ENCODE data around the gene SEMA6C.

SEMA6C gene

DNA sequence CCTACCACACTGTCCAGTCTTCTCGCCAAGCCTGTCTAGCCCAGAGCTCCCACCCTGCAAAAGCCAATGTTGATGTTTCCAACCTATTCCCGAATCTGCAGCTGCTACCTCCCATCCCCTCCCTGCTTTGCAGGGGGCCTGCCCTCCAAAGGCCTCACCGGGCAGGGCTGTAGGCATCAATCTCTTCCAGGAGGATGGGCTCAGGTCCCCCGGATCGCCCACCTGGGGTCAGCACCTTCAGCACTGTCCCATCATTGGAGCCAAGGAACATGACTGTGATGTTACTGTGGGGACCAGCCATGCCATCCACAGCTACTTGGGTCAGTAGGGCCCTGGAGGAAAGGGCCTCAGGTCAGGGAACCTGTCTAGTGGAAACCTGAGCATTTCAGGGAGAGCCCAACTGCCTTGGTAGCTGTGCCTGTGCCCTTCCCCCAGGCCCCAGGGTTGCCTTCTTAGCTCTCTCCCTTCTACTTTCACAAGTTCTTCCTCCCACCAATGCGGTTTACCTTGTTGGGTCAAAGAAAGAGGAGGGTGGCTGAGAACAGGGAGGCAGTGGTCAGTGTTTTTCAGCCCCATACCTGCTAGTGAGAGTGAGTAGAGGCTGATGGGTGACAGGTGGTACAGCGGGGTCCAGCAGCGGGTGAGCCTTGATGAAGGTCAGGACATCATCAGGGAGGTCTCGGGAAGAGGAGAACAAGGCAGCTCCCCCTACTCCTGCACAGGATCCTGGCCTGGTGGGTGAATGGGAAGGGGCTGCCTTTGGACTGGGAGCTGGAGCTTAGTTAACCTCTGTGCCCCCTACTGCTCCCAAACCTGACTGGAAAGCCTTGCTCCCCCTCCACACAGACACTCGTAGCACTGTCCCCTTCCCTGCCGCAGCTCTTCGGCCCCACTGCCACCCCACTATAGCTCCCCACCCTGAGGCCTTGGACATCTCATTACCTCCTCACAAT, 10.7 kb downstream of the SEMA6C start:
- no peaks in the 10 kb centered on the region for H3K9me3 Mint-ChIP-seq
- TF ChIP-seq, protein P1, sequence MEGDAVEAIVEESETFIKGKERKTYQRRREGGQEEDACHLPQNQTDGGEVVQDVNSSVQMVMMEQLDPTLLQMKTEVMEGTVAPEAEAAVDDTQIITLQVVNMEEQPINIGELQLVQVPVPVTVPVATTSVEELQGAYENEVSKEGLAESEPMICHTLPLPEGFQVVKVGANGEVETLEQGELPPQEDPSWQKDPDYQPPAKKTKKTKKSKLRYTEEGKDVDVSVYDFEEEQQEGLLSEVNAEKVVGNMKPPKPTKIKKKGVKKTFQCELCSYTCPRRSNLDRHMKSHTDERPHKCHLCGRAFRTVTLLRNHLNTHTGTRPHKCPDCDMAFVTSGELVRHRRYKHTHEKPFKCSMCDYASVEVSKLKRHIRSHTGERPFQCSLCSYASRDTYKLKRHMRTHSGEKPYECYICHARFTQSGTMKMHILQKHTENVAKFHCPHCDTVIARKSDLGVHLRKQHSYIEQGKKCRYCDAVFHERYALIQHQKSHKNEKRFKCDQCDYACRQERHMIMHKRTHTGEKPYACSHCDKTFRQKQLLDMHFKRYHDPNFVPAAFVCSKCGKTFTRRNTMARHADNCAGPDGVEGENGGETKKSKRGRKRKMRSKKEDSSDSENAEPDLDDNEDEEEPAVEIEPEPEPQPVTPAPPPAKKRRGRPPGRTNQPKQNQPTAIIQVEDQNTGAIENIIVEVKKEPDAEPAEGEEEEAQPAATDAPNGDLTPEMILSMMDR (IDR thresholded peaks at IDR 0.05; ENCODE audit: unreplicated experiment in 3 of 3): no peak
- H3K4me1 Mint-ChIP-seq: peaks cover 29% of the 10 kb centered on the region
- no peak overlapping the region for H3K27ac Mint-ChIP-seq
- peaks cover 9% of the 10 kb centered on the region for H3K27me3 Mint-ChIP-seq (ENCODE audit: low read depth)
- peaks cover 56% of the 10 kb centered on the region for H3K36me3 Mint-ChIP-seq (ENCODE audit: low read depth)
- no peak overlapping the region for H3K4me3 Mint-ChIP-seq

DNA sequence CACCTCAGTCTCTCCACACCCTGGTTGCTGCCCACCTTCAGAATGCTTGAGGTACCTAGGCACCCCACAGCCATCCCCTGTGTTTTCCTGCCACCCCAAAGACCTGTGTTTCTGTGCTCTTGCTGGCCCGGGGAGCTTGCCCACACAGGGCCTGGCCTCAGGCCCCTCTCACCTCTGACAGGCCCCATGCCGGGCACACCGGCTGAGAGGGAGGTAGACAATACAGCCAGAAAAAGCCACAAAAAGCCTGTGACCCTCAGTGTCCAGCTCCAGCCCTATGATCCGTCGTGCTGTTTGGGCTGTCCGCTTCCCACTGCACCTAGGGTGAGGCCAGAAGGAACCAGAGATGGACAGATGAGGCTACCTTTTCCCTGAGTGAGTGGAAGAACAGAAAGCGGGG, 11.4 kb downstream of the SEMA6C start:
- Mint-ChIP-seq H3K36me3 (ENCODE audit: low read depth) (peaks cover 51% of the 10 kb centered on the region), H3K9me3 (no peaks in the 10 kb centered on the region), H3K4me3 (no peak overlapping the region), H3K27me3 (ENCODE audit: low read depth) (peaks cover 9% of the 10 kb centered on the region), H3K27ac (peak overlapping the region in 2 of 3 experiments; percentile 20 to 60), H3K4me1 (peaks cover 35% of the 10 kb centered on the region)
- TF ChIP-seq, protein P1 (IDR thresholded peaks at IDR 0.05; ENCODE audit: unreplicated experiment in 3 of 3): no peak

DNA sequence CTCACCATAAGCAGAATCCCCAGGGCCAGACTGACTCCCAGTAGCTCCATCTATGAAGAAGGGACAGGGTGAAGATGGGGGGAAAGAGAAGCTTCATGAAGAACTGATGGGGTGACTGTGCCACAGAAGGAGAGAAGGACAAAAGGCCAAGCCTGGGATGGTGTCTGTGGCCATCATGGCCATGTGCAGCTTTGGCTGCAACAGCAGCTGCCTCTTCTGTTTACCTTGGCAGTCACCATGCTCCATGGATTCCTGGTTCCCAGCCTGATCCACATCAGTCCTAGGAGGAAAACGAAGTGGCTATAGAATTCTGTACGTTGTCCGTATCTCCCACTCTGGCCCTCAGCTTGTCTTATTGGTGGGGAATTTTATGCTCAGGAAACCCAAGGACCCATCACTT, 12.0 kb downstream of the SEMA6C start:
- Mint-ChIP-seq H3K36me3 (ENCODE audit: low read depth) (peaks cover 45% of the 10 kb centered on the region), H3K27me3 (ENCODE audit: low read depth) (peaks cover 9% of the 10 kb centered on the region), H3K27ac (peak overlapping the region; percentile 6 to 60 (median 33)), H3K4me3 (peak overlapping the region in 2 of 3 experiments; percentile 43 to 45), H3K4me1 (peaks cover 35% of the 10 kb centered on the region), H3K9me3 (no peaks in the 10 kb centered on the region)
- TF ChIP-seq, protein P1 (IDR thresholded peaks at IDR 0.05; ENCODE audit: unreplicated experiment in 3 of 3): no peak

DNA sequence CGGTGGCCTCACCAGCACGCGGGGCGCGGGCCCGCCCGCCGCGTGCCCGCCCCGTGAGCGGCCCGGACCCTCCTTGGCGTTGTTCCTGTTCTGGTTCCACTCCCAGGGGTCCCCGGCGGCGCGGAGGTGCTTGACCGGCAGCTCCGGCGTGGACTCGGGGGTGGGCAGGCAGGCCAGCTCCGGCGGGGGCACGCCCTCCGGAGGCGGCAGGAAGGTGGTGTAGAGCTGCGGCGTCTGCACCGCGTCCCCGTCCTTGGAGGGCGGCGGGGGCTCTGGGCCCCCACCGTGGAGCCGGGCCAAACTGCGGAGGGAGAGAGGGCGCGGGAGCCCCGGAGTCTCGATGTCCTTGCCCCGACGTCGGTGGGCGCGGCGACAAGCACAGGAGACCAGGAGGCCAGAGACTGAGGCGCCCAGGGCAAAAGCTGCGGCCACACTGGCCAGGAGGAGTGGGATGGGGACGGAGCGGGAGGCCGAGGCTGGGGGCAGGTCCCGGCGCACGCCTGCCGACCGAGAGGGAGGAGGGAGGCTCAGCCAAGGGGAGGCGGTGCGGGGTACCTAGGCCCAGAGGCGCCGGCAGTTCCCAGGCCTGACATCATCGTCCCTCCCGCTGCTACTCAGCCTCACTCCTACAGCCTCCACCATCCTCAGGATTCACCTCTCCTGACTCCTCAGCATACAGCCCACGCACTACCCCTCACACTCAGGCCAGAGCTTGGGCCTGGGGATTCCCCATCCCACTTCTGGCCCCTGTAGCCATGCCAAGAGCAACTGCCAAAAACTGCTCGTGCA, 13.2 kb downstream of the SEMA6C start:
- Mint-ChIP-seq H3K27me3 (ENCODE audit: low read depth) (peaks cover 13% of the 10 kb centered on the region), H3K4me3 (peak overlapping the region; percentile 31 to 81 (median 74)), H3K4me1 (peaks cover 35% of the 10 kb centered on the region), H3K36me3 (ENCODE audit: low read depth) (peaks cover 38% of the 10 kb centered on the region), H3K27ac (peak overlapping the region; percentile 62 to 89 (median 72)), H3K9me3 (no peaks in the 10 kb centered on the region)
- TF ChIP-seq, protein P1 (IDR thresholded peaks at IDR 0.05; ENCODE audit: unreplicated experiment in 3 of 3): no peak

DNA sequence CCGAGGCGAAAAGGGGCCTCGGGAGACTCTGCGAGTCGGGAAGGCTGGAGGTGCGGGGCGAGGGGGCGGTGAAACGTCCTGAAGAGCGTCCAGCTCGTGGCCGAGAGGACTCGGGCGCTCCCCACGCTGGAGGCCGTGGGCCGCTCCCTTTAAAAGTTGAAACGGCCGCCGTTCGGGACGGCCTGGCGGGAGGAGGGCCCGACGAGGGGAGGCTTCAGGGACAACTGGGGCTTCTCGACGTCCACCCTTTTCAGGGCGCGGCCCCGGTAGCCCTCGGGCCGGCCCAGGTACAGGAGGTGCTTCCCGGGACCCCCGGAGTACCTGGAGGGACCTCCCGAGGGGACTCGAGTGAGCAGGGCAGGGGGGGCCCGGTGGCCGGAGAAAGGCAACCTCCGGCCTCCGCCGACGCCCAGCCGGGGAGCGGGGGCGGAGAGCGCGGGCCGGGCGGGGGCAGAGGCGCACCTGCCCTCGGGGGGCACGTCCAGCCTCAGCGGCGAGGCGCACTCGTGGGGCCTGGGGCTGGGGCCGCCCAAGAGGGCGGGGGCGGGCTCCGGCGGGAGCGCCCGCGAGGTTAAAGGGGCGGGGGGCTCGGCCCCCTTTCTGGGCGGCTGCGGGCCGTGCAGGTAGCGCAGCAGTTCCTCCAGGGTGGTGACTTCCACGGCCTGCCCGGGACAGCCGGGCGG, 14.0 kb downstream of the SEMA6C start:
- H3K36me3 Mint-ChIP-seq (ENCODE audit: low read depth): peaks cover 34% of the 10 kb centered on the region
- TF ChIP-seq, protein P1 (IDR thresholded peaks at IDR 0.05; ENCODE audit: unreplicated experiment in 3 of 3): no peak
- no peaks in the 10 kb centered on the region for H3K9me3 Mint-ChIP-seq
- peaks cover 35% of the 10 kb centered on the region for H3K4me1 Mint-ChIP-seq
- H3K27ac Mint-ChIP-seq: peak overlapping the region; percentile 89 to 96 (median 92)
- peaks cover 13% of the 10 kb centered on the region for H3K27me3 Mint-ChIP-seq (ENCODE audit: low read depth)
- H3K4me3 Mint-ChIP-seq: peak overlapping the region; percentile 79 to 88 (median 86)

All from nephron (organoid).